GM19099 (cell line): ENCODE results near the gene ADARB2.

Experiments used
- POLR2A ChIP-seq: IDR thresholded peaks from 3 replicates; pipeline ENCODE4 v1.6.1; 2011; ENCODE audit warnings: low read depth; ENCODE audit not compliant: insufficient read length; ENCODE audit errors: extremely low read depth

The ADARB2 gene

GRCh38 chr10:1475098-1475591 lies 262.2 kb downstream of the ADARB2 start:
- TF ChIP-seq POLR2A, result no peak

- TF ChIP-seq POLR2A, result no peak
Observed at GRCh38 chr10:1474376-1475097, 262.8 kb downstream of the ADARB2 start.

GRCh38 chr10:1473874-1474273 lies 263.5 kb downstream of the ADARB2 start:
- TF ChIP-seq POLR2A, result no peak

- TF ChIP-seq POLR2A, result no peak
Observed at GRCh38 chr10:1472178-1472958, 265.0 kb downstream of the ADARB2 start.

- no peak for TF ChIP-seq POLR2A
Observed at GRCh38 chr10:1468811-1469210, 268.5 kb downstream of the ADARB2 start.

GRCh38 chr10:1467334-1468076 lies 269.8 kb downstream of the ADARB2 start:
- no peak for TF ChIP-seq POLR2A

GRCh38 chr10:1465993-1466764 lies 271.1 kb downstream of the ADARB2 start:
- no peak for TF ChIP-seq POLR2A

- no peak for TF ChIP-seq POLR2A
Observed at GRCh38 chr10:1465418-1465911, 271.9 kb downstream of the ADARB2 start.

- TF ChIP-seq POLR2A, result no peak
Observed at GRCh38 chr10:1464881-1465417, 272.4 kb downstream of the ADARB2 start.

GRCh38 chr10:1462994-1463633 lies 274.2 kb downstream of the ADARB2 start:
- no peak for TF ChIP-seq POLR2A

- TF ChIP-seq POLR2A, result no peak
Observed at GRCh38 chr10:1462521-1462920, 274.8 kb downstream of the ADARB2 start.

GRCh38 chr10:1462032-1462431 lies 275.3 kb downstream of the ADARB2 start:
- no peak for TF ChIP-seq POLR2A

- TF ChIP-seq POLR2A, result no peak
Observed at GRCh38 chr10:1461016-1461415, 276.3 kb downstream of the ADARB2 start.

- no peak for TF ChIP-seq POLR2A
Observed at GRCh38 chr10:1454951-1455350, 282.4 kb downstream of the ADARB2 start.
